HG02759 (cell line): ENCODE data around the gene OLA1.

Experiments used
- ATAC-seq: cut with Tn5 transposase; IDR thresholded peaks from one replicate; pipeline ENCODE4 v1.9.1; 2021; ENCODE audit warnings: mild to moderate bottlenecking, moderate library complexity; ENCODE audit not compliant: unreplicated experiment

The OLA1 gene

DNA sequence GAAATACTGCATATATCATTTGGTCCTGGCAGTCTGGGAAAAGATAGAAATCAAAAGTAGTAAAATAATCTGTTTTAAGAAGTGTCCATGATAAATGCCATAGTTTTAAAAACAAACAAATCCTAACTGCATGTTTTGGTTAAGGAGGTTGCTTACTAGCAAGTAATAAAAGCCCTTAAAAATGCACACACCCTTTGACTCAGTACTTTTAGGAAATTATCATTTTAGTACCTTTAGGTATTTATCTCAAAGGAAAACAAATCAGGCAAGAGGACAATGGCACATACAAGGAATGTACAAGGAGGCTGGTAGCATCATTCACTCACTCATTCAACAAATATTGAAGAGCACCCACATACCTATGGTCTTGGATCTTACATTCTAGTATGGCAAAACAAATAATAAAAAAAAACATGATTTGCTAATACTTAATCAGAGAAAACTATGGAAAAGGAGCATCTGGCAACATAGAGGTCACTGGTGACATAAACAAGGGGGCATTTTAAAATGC is 67.6 kb downstream of the OLA1 start:
- ATAC-seq: no peak

DNA sequence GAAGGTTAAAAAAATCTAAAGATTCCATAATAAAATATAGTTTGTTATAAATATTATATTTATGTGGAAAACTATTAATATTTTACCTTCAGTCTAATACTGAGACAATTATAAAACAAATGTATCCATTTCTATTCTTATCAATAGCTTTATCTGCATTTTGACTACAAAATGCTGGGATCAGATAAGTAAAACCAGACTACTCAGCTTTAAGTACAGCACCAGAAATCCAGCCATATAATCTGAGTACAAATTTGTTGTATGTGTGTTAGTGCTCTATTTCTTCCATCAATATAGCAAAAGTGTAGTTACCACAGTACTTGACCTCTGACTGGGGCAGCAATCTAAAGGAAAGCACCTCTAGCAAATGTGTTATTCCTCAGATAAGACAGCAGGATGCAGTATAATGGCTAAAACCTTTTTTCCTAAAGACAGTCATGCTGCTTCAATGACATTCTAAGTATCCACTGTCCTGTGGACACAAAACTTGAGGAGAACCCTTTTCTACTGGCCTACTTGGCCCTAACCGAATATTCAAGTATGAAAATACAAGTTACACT is 68.1 kb downstream of the OLA1 start:
- no peak for ATAC-seq

- no peak for ATAC-seq
Observed at GRCh38 chr2:174177316-174177890, 70.9 kb downstream of the OLA1 start.

DNA sequence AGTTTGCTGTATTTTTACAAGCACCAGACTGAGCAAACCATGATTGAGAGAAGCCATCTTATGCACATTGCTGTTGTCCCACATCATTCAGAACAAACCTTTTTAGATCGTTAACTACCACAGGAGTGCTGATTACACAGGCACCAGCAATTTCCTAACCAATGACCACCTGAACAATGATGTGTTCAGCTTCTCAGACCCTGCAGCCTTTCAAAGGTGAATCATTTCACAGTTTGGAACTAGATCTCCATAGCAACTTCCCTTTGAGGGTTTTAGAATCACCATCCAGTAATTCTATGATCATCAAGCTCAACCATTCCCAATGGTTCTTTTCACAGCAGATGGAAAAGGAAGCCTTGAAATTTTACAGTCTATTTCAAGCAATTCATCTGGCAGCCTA is 71.4 kb downstream of the OLA1 start:
- ATAC-seq: no peak

- no peak for ATAC-seq
Observed at GRCh38 chr2:174174741-174175140, 73.6 kb downstream of the OLA1 start.

DNA sequence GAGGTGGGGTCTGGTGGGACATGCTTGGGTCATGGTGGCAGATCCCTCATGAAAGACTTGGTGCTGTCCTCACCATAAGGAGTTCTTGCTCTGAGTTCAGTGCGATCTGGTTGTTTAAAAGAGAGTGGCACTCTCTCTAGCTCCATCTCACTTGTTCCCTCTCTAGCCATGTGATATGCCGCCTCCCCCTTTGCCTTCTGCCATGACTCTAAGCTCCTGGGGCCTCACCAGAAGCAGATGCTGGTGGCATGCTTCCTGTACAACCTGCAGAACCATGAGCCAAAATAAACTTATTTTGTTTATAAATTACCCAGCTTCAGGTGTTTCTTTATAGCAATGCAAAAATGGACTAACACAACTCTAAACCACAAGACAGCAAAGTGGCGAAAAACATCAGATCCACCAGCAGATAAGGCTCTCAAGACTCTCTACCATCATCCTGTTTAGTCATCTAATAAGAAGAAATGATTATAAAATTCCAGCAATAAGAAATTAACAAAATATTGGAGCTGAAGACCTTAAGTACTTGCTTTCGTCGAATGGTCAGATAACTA is 75.5 kb downstream of the OLA1 start:
- no peak for ATAC-seq

DNA sequence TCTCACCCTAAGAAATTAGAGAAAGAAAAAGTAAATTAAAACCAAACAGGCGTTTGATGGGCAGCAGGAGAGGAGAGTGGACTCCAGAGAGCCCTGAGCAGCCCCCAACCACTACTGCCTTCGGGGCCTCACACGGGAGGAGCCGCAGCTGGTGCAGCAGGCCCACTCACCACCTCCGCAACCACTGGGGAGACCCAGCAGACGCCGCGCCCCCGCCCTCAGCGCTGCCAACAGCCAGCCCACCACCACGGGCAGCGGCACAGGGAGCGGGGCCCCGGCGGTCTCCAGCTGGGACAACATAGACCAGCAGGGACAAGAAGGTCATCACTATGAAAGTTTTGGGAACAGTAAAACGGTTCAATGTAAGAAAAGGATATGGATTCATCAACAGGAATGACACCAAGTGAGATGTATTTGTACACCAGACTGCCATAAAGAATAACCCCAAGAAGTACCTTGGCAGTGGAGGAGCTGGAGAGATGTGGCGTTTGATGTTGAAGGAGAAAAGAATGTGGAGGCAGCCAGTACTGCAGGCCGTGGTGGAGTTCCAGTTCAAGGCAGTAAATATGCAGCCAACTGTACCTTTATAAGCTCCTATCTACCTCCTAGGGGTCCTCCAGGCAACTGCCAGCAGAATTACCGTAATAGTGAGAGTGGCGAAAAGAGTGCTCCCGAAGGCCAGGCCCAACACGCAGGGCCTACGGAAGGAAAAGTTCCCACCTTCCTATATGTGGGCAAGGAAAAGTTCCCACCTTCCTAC is 76.5 kb downstream of the OLA1 start:
- no peak for ATAC-seq

- no peak for ATAC-seq
Observed at GRCh38 chr2:174169372-174169771, 79.0 kb downstream of the OLA1 start.

DNA sequence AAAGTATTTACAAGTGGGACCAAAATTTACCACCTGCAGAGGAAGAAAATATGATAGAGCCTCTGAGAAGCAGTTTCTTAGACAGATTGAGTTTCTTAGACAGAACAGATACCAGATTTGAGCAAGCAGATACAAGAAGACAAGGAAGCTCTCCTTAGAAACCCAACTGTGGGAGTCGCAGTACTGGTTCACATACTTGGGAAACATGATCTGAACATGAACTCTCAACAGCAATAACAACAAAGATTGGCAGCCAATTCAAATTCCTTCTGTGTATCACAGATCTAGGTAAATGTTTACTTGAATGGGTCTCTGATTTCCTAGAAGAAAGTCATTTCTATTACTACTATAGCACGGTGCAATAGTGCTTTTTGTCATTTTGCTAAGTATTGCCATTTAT is 82.1 kb downstream of the OLA1 start:
- ATAC-seq: no peak

DNA sequence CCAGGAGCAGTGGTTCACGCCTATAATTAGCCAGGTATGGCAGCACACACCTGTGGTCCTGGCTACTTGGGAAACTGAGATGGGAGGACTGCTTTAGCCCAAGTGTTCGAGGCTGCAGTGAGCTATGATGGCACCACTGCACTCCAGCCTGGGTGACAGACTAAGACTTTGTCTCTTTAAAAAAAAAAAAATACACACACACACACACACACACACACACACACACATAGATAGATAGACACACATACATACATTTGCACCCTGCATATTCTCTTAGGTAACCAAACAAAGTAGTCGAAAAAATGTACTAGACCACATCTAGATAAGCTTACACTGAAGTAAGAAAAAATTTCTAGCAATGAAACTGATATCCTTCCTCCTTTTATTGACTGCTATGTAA is 86.8 kb downstream of the OLA1 start:
- ATAC-seq: no peak

GRCh38 chr2:174158003-174158402 is 90.3 kb downstream of the OLA1 start:
- ATAC-seq: no peak

DNA sequence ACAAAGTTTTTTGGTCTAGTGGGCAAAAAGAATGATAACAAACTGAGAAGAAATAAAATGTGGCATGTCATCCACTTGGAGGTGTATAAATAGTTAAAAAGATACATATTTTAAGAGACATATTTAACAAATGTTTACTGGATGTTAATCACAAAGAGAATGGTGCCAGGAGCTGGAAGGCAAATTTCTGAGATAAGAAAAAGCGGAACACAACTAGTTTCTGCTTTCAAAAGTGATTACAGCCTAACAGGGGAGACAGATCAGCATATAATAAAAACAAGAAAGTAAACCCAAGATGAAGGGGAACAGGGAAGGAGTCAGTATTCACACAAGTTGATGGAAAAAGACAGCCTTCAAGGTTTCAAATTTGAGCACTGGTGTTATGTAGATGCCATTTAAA is 91.3 kb downstream of the OLA1 start:
- ATAC-seq: no peak

DNA sequence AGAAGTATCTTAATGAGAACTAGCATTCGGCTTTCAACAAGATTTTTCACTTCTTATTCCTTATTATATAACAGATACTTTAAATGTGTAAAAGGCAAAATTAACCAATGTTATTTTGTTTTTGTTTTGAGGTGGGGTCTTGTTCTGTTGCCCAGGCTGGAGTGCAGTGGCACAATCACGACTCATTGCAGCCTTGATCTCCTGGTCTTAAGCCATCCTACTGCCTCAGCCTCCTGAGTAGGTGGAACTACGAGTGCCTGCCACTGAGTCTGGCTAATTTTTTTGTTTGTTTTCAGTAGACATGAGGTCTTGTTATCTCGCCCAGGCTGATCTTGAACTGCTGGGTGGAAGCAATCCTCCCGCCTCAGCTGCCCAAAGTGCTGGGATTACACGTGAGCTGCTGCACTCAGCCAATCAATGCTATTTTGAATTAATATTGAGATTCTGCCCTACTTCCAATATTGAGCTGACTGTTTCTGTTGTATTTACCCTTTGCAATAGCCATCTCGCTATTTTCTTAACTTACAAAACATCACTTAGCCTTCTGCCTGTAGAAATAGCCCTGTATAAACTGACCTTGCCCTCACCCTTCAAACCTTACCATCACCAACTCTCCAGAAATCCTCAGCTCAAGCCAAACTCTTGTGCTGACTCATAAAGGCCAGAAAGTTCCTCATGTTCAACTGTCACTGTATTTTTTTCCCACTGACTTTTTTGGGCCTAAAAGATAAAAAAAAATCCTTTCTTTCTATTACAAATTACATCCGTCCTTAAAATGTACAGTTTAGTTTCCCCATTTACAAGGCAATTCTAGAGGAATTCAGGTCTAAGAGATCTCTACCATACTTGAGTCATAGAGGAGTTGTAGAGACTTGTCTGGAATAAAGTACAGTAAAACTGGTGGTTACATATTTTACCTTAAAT is 94.3 kb downstream of the OLA1 start:
- ATAC-seq: no peak

- no peak for ATAC-seq
Observed at GRCh38 chr2:174149530-174149929, 98.8 kb downstream of the OLA1 start.

GRCh38 chr2:174148833-174149232 is 99.5 kb downstream of the OLA1 start:
- no peak for ATAC-seq

DNA sequence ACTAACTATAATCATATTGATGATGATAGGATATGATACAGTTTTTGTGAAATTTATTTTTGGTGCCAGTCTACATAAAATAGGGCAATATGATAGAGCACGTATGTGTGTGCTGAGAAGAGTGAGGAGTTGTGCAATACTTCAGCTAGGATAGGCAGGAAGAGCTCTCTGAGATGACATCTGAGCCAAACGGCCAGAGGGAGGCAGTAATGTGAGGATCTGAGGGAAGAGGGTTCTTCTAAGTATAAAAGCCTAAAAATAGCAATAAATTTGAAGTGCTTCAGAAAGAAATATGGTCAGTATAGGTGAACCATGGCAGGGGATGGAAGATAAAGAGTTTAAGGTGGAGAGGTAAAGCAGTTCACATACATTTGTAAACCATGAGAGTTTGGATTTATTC is 102.5 kb downstream of the OLA1 start:
- ATAC-seq: no peak

- no peak for ATAC-seq
Observed at GRCh38 chr2:174142290-174142689, 106.0 kb downstream of the OLA1 start.

GRCh38 chr2:174138161-174138560 is 110.2 kb downstream of the OLA1 start:
- no peak for ATAC-seq

DNA sequence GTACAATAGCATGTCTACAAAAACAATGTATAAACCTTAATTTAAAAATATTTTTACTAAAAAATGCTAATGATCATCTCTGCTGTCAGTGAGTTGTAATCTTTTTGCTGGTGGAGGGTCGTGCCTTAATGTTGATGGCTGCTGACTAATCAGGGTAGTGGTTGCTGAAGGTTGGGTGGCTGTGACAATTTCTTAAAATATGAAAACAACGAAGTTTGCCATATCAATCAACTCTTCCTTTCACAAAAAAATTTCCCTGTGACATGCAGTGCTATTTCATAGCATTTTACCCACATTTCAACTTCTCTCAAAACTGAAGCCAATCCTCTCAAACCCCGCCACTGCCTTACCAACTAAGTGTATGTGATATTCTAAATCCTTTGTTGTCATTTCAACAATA is 112.4 kb downstream of the OLA1 start:
- no peak for ATAC-seq

DNA sequence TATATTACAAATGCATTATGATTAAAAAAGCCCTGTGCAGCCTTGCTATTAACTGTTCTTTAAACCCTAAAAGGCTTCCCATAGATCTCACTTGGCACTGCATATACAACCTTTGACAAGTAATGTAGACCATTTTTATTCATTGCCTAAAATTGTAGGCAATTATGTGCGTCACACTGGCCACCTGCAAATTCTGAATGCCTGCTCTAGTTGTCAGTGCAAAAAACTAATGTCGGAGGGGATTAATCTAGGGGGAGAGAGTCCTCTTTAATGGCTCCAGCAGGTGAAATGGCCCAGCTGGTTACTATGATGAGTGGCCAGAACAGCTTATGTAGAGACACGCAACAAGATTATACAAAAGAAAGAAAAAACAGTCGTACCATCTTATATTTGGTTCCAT is 123.2 kb downstream of the OLA1 start:
- no peak for ATAC-seq

DNA sequence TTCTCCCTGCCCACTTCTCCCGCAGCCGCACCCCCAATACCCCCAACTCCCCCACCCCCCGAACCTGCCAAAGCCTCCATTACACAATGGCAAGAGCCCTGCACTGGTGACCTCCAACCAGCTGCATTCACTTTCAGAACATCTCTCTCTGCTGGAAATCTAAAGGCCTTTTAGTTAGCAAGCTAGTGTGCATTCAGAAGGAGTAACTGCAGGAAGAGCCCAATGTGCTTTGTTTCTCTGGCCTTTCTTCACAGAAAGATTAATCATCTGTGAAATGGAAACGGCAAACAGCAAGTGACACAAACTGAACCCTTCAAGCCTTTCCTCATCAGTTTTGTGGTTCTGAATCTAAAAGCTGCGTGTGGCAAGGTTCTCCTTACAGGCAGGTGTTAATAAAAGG is 124.2 kb downstream of the OLA1 start:
- no peak for ATAC-seq
